GM23338 (cell line): Measurements from ENCODE around the gene PTPRN2. TPM values are rescaled to one million over a fixed set of nuclear protein-coding genes. Genes with fewer than 3 reads are reported as not detected.

ENCODE experiments used
- ATAC-seq: fragments of 200-7000 bp; cut with Tn5 transposase; 3 replicates; pipeline ENCODE4 v1.9.1; 2020
- DNase-seq: peaks from one replicate; pipeline ENCODE4 v3.0.0-alpha.2; 2015; ENCODE audit warnings: low spot score
- H2AFZ ChIP-seq: fragments of 200-600 bp; sonication (generic); 2 replicates; pipeline ENCODE4 v1.8.0; 2016; ENCODE audit warnings: antibody characterized with exemption, mild to moderate bottlenecking, moderate library complexity
- H3F3A ChIP-seq: fragments of 200-600 bp; sonication (generic); replicated peaks from 2 replicates; pipeline ENCODE4 v1.8.0; 2017; ENCODE audit warnings: antibody characterized with exemption, mixed run types, low read depth
- H3K27ac ChIP-seq: fragments of 200-600 bp; sonication (generic); 2 replicates; pipeline ENCODE4 v1.6.1; 2016; ENCODE audit warnings: low read depth
- H3K27me3 ChIP-seq: fragments of 200-600 bp; sonication (generic); 2 replicates; pipeline ENCODE4 v1.8.0; 2016; ENCODE audit warnings: mild to moderate bottlenecking, mixed run types, moderate library complexity; ENCODE audit not compliant: insufficient read depth
- H3K36me3 ChIP-seq: fragments of 200-600 bp; sonication (generic); 2 replicates; pipeline ENCODE4 v1.8.0; 2016; ENCODE audit warnings: mild to moderate bottlenecking; ENCODE audit not compliant: insufficient read depth
- H3K4me1 ChIP-seq: fragments of 200-600 bp; sonication (generic); 2 replicates; pipeline ENCODE4 v1.8.0; 2016; ENCODE audit warnings: mild to moderate bottlenecking, moderate library complexity; ENCODE audit not compliant: insufficient read depth
- H3K4me2 ChIP-seq: fragments of 200-600 bp; sonication (generic); 2 replicates; pipeline ENCODE4 v1.7.1; 2017; ENCODE audit warnings: mixed run types
- H3K4me3 ChIP-seq: fragments of 200-600 bp; sonication (generic); 2 replicates; pipeline ENCODE4 v1.6.1; 2016; ENCODE audit warnings: mixed run types
- H3K79me2 ChIP-seq: fragments of 200-600 bp; sonication (generic); replicated peaks from 2 replicates; pipeline ENCODE4 v1.8.0; 2017; ENCODE audit warnings: mild to moderate bottlenecking; ENCODE audit not compliant: insufficient read depth
- H3K9me2 ChIP-seq: fragments of 200-600 bp; sonication (generic); 2 replicates; pipeline ENCODE4 v1.8.0; 2017; ENCODE audit not compliant: insufficient read depth
- H4K20me1 ChIP-seq: fragments of 200-600 bp; sonication (generic); replicated peaks from 2 replicates; pipeline ENCODE4 v1.8.0; 2017; ENCODE audit warnings: mild to moderate bottlenecking; ENCODE audit not compliant: insufficient read depth
- H3K27ac Mint-ChIP-seq: 2 replicates; pipeline ENCODE4 v1.8.0; 2020; ENCODE audit warnings: inconsistent platforms, mild to moderate bottlenecking, moderate library complexity, mixed read lengths
- H3K27me3 Mint-ChIP-seq: 3 replicates; pipeline ENCODE4 v1.8.0; 2022; ENCODE audit warnings: low read depth, mild to moderate bottlenecking, moderate library complexity, mixed read lengths, inconsistent platforms; ENCODE audit not compliant: insufficient read depth, poor library complexity
- H3K36me3 Mint-ChIP-seq: 3 replicates; pipeline ENCODE4 v1.8.0; 2021; ENCODE audit warnings: low read depth, mild to moderate bottlenecking, inconsistent platforms, moderate library complexity, mixed read lengths
- H3K4me1 Mint-ChIP-seq: 3 replicates; pipeline ENCODE4 v1.8.0; 2020; ENCODE audit warnings: mild to moderate bottlenecking, inconsistent platforms, mixed read lengths
- H3K4me3 Mint-ChIP-seq: 3 replicates; pipeline ENCODE4 v1.8.0; 2021; ENCODE audit warnings: moderate library complexity, mild to moderate bottlenecking, inconsistent platforms, mixed read lengths
- H3K9me3 Mint-ChIP-seq: 3 replicates; pipeline ENCODE4 v1.8.0; 2020; ENCODE audit warnings: moderate library complexity, mild to moderate bottlenecking, inconsistent platforms, mixed read lengths
- CREB1 ChIP-seq: fragments of 250-450 bp; sonication (Bioruptor Pico); IDR thresholded peaks from 2 replicates; pipeline ENCODE4 v1.5.0; 2020; ENCODE audit warnings: low read depth, mild to moderate bottlenecking, moderate library complexity
- CTCF ChIP-seq, 2 experiments: fragments of 200-600 bp in 1 of 2; sonication (generic) in 1 of 2; conservative IDR thresholded peaks; 2 replicates each; pipeline versions ENCODE4 v1.5.1 to v1.6.1; 2016 to 2017; ENCODE audit warnings: antibody characterized with exemption in 2 of 2, low read depth in 2 of 2, mild to moderate bottlenecking in 2 of 2, moderate library complexity in 1 of 2
- ETS1 ChIP-seq: IDR thresholded peaks from 2 replicates; pipeline ENCODE4 v1.6.1; 2016; ENCODE audit warnings: antibody characterized with exemption
- EZH2 ChIP-seq: fragments of 200-600 bp; sonication (generic); IDR thresholded peaks from one replicate; pipeline ENCODE4 v1.8.0; 2017; ENCODE audit warnings: antibody characterized with exemption, mild to moderate bottlenecking, low read depth; ENCODE audit not compliant: unreplicated experiment
- EZH2phosphoT487 ChIP-seq: fragments of 200-600 bp; sonication (generic); IDR thresholded peaks from one replicate; pipeline ENCODE4 v1.8.1; 2018; ENCODE audit warnings: antibody characterized with exemption; ENCODE audit not compliant: unreplicated experiment
- JUNB ChIP-seq: IDR thresholded peaks from one replicate; pipeline ENCODE4 v1.6.1; 2016; ENCODE audit warnings: antibody characterized with exemption; ENCODE audit not compliant: unreplicated experiment
- NANOG ChIP-seq: IDR thresholded peaks from 2 replicates; pipeline ENCODE4 v1.6.1; 2016; ENCODE audit warnings: antibody characterized with exemption, borderline replicate concordance
- POLR2AphosphoS5 ChIP-seq: IDR thresholded peaks from 2 replicates; pipeline ENCODE4 v1.6.1; 2016; ENCODE audit warnings: antibody characterized with exemption, low read depth
- REST ChIP-seq: IDR thresholded peaks from one replicate; pipeline ENCODE4 v1.6.1; 2018; ENCODE audit warnings: antibody characterized with exemption; ENCODE audit not compliant: unreplicated experiment
- STAT1 ChIP-seq: IDR thresholded peaks from one replicate; pipeline ENCODE4 v1.6.1; 2016; ENCODE audit warnings: antibody characterized with exemption; ENCODE audit not compliant: unreplicated experiment
- ZNF114 ChIP-seq: fragments of 250-450 bp; sonication (Bioruptor Pico); IDR thresholded peaks from 2 replicates; pipeline ENCODE4 v1.5.0; 2020; ENCODE audit warnings: mild to moderate bottlenecking, moderate library complexity
- ZNF331 ChIP-seq: fragments of 250-450 bp; sonication (Bioruptor Pico); IDR thresholded peaks from 2 replicates; pipeline ENCODE4 v1.5.0; 2020; ENCODE audit warnings: low read depth, mild to moderate bottlenecking, moderate library complexity
- ZNF462 ChIP-seq: fragments of 250-450 bp; sonication (Bioruptor Pico); IDR thresholded peaks from 2 replicates; pipeline ENCODE4 v1.5.0; 2020; ENCODE audit warnings: mild to moderate bottlenecking, moderate library complexity
- polyA plus RNA-seq: library from polyadenylated mRNA; unstranded; fragments of >200 nt; fragmentation: Nextera tagmentation; extraction: Ambion mirVana; gene quantifications from 2 replicates; pipeline ENCODE4 v1.2.1, GENCODE V29; 2016
- total RNA-seq: library from RNA; depleted of rRNA; stranded (reverse); fragments of >200 nt; shearing (Covaris generic); gene quantifications from 2 replicates; pipeline ENCODE4 v1.2.3, GENCODE V29; 2014

The PTPRN2 gene
- total and polyA plus RNA-seq, 2 experiments from 2014 or later = 0.87 to 4.0 TPM

GRCh38 chr7:157577061-157577460 is 1010.6 kb downstream of the PTPRN2 start:
- no peaks in the 10 kb centered on the region for H3K4me1 ChIP-seq
- H3K27me3 Mint-ChIP-seq = peaks cover 7% of the 10 kb centered on the region
- peaks cover 37% of the 10 kb centered on the region for H3K36me3 Mint-ChIP-seq
- no peaks in the 10 kb centered on the region for H3K9me2 ChIP-seq
- no peak for ATAC-seq
- H3K4me3 ChIP-seq = no peak overlapping the region
- H3K79me2 ChIP-seq = no peaks in the 10 kb centered on the region
- no peak overlapping the region for H3K4me3 Mint-ChIP-seq
- H3K36me3 ChIP-seq = no peaks in the 10 kb centered on the region; the same call in 1 of the 2 replicates
- H3K27me3 ChIP-seq = no peaks in the 10 kb centered on the region
- H3K27ac ChIP-seq = no peak overlapping the region
- H3K9me3 Mint-ChIP-seq = peaks cover 92% of the 10 kb centered on the region
- no peak for DNase-seq
- H4K20me1 ChIP-seq = no peaks in the 10 kb centered on the region
- H3K4me2 ChIP-seq = no peak overlapping the region
- TF ChIP-seq STAT1 (no peak), JUNB (no peak), ETS1 (no peak), REST (no peak), POLR2AphosphoS5 (no peak), CTCF (conservative IDR thresholded peaks at IDR 0.05; ENCODE audit: low read depth in 2 of 2) (no peak), EZH2phosphoT487 (no peak), ZNF114 (CRISPR knock-in tag) (no peak), ZNF462 (CRISPR knock-in tag) (no peak), EZH2 (no peak), NANOG (no peak), CREB1 (no peak), ZNF331 (CRISPR knock-in tag) (no peak)
- no peak overlapping the region for H2AFZ ChIP-seq
- no peaks in the 10 kb centered on the region for H3F3A ChIP-seq
- no peak overlapping the region for H3K27ac Mint-ChIP-seq
- H3K4me1 Mint-ChIP-seq = no peaks in the 10 kb centered on the region; the same call in 2 of the 3 replicates
